ENCODE data around the gene SHISAL1.

DNA sequence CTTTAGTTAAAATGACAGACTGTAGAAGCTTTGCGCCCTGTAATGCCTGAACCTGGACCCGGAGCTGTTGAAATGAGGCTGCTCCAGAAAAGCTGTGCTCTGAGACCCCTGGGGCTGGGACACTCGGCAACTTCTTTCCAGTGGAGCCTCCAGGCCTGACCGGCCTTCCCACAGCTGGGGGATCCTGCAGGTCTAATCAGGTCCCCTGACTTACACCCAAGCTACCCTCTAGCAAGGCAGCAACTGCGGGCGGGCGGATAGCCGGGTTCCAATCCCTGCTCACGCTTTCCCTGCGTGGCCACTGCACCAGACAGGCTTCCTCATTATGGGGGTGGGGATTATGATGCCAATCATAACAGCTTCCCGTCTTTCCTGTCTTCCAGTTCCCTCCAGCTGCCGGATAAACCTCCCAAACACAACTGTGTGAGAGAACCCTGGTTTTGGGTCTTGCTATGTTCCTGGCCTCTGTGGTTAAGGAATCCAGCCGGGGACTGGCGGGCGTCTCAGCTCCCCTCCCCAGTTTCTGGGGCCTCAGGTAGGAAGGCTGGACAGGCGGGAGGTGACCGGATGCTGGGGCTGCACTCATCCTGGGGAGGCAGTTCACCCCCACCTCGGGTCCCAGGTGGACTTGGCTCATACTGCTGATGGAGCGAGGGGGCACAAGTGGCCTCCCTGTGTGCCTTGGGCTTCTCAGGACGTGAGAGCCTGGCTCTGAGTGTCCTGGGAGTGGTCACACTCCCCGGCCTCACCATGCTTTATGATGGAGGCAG, 93.5 kb downstream of the SHISAL1 start:
- TF ChIP-seq CTCF (IDR thresholded peaks at IDR 0.05; ENCODE audit: borderline replicate concordance, extremely low read depth, low read length, poor library complexity, severe bottlenecking) (no peak), EZH2 (IDR thresholded peaks at IDR 0.05; ENCODE audit: borderline replicate concordance, low read depth, low read length, severe bottlenecking) (no peak)
